Body of pancreas (tissue), 4 donors: ENCODE results near the gene TUBGCP6.

Experiments
- POLR2A ChIP-seq, 3 donors: fragments of 450-650 bp; IDR thresholded peaks; one replicate each; pipeline ENCODE4 v1.6.1; 2016; ENCODE audit warnings: antibody characterized with exemption in 3 of 3, mild to moderate bottlenecking in 2 of 3
- TF ChIP-seq, protein P1 (sequence below), 7 experiments: fragments of 450-650 bp in 4 of 7; fragments of 200-600 bp in 3 of 7; sonication (generic) in 3 of 7; IDR thresholded peaks; one replicate each; pipeline ENCODE4 v1.5.1; 2016 to 2019; ENCODE audit warnings: antibody characterized with exemption in 7 of 7

DNA sequence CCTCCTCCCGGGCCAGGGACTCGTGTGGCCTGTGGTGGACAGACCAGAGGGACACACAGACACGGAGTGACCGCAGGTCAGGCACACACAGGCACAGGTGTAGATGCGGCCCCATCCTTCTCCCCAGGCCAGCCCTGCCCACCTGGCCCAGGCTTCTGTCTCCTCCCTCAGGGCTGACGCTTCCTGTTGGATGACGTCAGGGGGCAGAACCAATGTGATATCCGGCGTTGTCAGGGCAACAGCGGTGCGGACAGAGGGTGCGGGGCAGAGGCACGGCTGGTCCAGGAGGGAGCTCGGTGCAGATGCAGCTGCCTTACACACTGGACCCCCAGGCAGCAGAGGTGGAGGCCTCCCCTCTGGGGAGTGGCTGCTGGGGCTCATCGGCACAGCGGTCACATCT, 2.9 kb upstream of the TUBGCP6 start:
- TF ChIP-seq, protein P1, sequence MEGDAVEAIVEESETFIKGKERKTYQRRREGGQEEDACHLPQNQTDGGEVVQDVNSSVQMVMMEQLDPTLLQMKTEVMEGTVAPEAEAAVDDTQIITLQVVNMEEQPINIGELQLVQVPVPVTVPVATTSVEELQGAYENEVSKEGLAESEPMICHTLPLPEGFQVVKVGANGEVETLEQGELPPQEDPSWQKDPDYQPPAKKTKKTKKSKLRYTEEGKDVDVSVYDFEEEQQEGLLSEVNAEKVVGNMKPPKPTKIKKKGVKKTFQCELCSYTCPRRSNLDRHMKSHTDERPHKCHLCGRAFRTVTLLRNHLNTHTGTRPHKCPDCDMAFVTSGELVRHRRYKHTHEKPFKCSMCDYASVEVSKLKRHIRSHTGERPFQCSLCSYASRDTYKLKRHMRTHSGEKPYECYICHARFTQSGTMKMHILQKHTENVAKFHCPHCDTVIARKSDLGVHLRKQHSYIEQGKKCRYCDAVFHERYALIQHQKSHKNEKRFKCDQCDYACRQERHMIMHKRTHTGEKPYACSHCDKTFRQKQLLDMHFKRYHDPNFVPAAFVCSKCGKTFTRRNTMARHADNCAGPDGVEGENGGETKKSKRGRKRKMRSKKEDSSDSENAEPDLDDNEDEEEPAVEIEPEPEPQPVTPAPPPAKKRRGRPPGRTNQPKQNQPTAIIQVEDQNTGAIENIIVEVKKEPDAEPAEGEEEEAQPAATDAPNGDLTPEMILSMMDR (IDR thresholded peaks at IDR 0.05) = no peak
- no peak for TF ChIP-seq POLR2A (IDR thresholded peaks at IDR 0.05)
